PC-9 (cell line): Measurements from ENCODE around the gene SYNJ2.

ENCODE experiments used
- EZH2 ChIP-seq: fragments of 200-600 bp; sonication (generic); IDR thresholded peaks from 2 replicates; pipeline ENCODE4 v1.8.0; 2017; ENCODE audit warnings: antibody characterized with exemption, low read depth
- TF ChIP-seq, protein P1 (sequence below): fragments of 200-600 bp; sonication (generic); conservative IDR thresholded peaks from 2 replicates; pipeline ENCODE4 v1.6.1; 2017; ENCODE audit warnings: mixed run types, antibody characterized with exemption, mild to moderate bottlenecking, moderate library complexity

DNA sequence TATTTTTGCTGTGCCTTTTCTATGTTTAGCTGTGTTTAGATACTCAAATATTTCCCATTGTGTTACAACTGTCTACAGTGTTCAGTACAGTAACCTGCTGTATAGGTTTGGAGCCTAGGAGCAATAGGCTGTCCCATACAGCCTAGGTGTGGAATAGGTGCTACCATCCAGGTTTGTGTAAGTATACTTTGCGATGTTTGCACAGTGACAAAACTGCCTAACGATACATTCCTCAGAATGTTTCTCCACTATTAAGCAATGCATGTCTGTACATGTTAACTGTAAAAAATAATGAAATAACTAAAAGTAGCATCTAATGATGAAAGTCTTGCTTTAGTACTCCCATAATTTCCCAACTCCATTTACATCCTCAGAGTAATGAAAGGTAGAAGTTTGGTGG is 140.4 kb downstream of the SYNJ2 start:
- TF ChIP-seq, protein P1, sequence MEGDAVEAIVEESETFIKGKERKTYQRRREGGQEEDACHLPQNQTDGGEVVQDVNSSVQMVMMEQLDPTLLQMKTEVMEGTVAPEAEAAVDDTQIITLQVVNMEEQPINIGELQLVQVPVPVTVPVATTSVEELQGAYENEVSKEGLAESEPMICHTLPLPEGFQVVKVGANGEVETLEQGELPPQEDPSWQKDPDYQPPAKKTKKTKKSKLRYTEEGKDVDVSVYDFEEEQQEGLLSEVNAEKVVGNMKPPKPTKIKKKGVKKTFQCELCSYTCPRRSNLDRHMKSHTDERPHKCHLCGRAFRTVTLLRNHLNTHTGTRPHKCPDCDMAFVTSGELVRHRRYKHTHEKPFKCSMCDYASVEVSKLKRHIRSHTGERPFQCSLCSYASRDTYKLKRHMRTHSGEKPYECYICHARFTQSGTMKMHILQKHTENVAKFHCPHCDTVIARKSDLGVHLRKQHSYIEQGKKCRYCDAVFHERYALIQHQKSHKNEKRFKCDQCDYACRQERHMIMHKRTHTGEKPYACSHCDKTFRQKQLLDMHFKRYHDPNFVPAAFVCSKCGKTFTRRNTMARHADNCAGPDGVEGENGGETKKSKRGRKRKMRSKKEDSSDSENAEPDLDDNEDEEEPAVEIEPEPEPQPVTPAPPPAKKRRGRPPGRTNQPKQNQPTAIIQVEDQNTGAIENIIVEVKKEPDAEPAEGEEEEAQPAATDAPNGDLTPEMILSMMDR: no peak
- no peak for TF ChIP-seq EZH2
